Epithelial cell of prostate (primary cell): ENCODE results near the gene OR4K1.
"Not testable (repeated sequence)": the region's sequence is repeated elsewhere in the genome, so short reads cannot be mapped to it uniquely, and the experiment has no call there.

Experiments
- DNase-seq: peaks from one replicate; pipeline ENCODE4 v3.0.0-alpha.2; 2011; ENCODE audit warnings: low read depth, low spot score
- H3K27ac ChIP-seq: fragments of 450-650 bp; 2 replicates; pipeline ENCODE4 v1.5.1; 2017; ENCODE audit warnings: mild to moderate bottlenecking

OR4K1 gene

GRCh38 chr14:19930617-19931016, at the start of gene OR4K1:
TSS of gene OR4K1 (plus strand) at chr14:19930917. CDS start at chr14:19935667, 4,750 bp downstream.
- H3K27ac ChIP-seq = no peak within 1 kb of the TSS

GRCh38 chr14:19895282-19895681, 35.4 kb upstream of the OR4K1 start:
- no peak for DNase-seq
- H3K27ac ChIP-seq = no peak overlapping the region

More at GRCh38 chr14:19930617-19931016, at the start of gene OR4K1:
- DNase-seq = no peak

- DNase-seq = no peak
- no peak overlapping the region for H3K27ac ChIP-seq
Measured at GRCh38 chr14:19900999-19901398, 29.7 kb upstream of the OR4K1 start.

- DNase-seq = no peak
- H3K27ac ChIP-seq = no peak overlapping the region
Measured at GRCh38 chr14:19902409-19902808, 28.3 kb upstream of the OR4K1 start.

GRCh38 chr14:19906665-19907064, 24.1 kb upstream of the OR4K1 start:
- H3K27ac ChIP-seq = no peak overlapping the region
- DNase-seq = no peak

GRCh38 chr14:19911114-19911513, 19.6 kb upstream of the OR4K1 start:
- no peak overlapping the region for H3K27ac ChIP-seq
- no peak for DNase-seq

GRCh38 chr14:19917243-19917642, 13.5 kb upstream of the OR4K1 start:
- H3K27ac ChIP-seq = no peak overlapping the region
- no peak for DNase-seq

- no peak overlapping the region for H3K27ac ChIP-seq
- DNase-seq = no peak
Measured at GRCh38 chr14:19917955-19918518, 12.7 kb upstream of the OR4K1 start.

- no peak for DNase-seq
- H3K27ac ChIP-seq = no peak overlapping the region
Measured at GRCh38 chr14:19918553-19919264, 12.0 kb upstream of the OR4K1 start.

- DNase-seq = no peak
- no peak within 1 kb of the TSS for H3K27ac ChIP-seq
Measured at GRCh38 chr14:19920021-19920657, 10.6 kb upstream of the OR4K1 start, which contains the start of gene OR4K5. TSS of gene OR4K5 (plus strand) at chr14:19920607. CDS start at chr14:19920607, 0 bp downstream.

- H3K27ac ChIP-seq = no peak overlapping the region
Measured at GRCh38 chr14:19941668-19942067, 11.0 kb downstream of the OR4K1 start.

GRCh38 chr14:19947413-19948090, 16.8 kb downstream of the OR4K1 start:
- no peak for DNase-seq
- no peak overlapping the region for H3K27ac ChIP-seq

More at GRCh38 chr14:19941668-19942067, 11.0 kb downstream of the OR4K1 start:
- DNase-seq = no peak

GRCh38 chr14:19949218-19949617, 18.5 kb downstream of the OR4K1 start:
- H3K27ac ChIP-seq = no peak overlapping the region
- no peak for DNase-seq

- H3K27ac ChIP-seq = not testable (repeated sequence)
Measured at GRCh38 chr14:19969735-19970134, 39.0 kb downstream of the OR4K1 start.

GRCh38 chr14:19974844-19975243, 44.1 kb downstream of the OR4K1 start:
- no peak overlapping the region for H3K27ac ChIP-seq
- DNase-seq = no peak

More at GRCh38 chr14:19969735-19970134, 39.0 kb downstream of the OR4K1 start:
- DNase-seq = not testable (repeated sequence)

GRCh38 chr14:19975291-19975690, 44.6 kb downstream of the OR4K1 start, which contains the start of gene OR4K15:
TSS of gene OR4K15 (plus strand) at chr14:19975591. CDS start at chr14:19975591, 0 bp downstream.
- no peak within 1 kb of the TSS for H3K27ac ChIP-seq
- DNase-seq = no peak
